ENCODE measurements around the gene KCNH6. TPM values are rescaled to one million over a fixed set of nuclear protein-coding genes. Genes with fewer than 3 reads are reported as not detected.

KCNH6 gene
- total RNA-seq: under 1 TPM; 0.47 to 0.80 TPM

- Histone ChIP-seq H3K36me3 (no peaks in the 10 kb centered on the region), H3K4me3 (no peak within 1 kb of the TSS), H3K27ac (no peak within 1 kb of the TSS), H3K27me3 (no peaks in the 10 kb centered on the region), H3K9ac (ENCODE audit: low read depth in 2 of 2, low read length in 2 of 2) (no peak within 1 kb of the TSS), H3K9me3 (no peaks in the 10 kb centered on the region), H3K4me1 (no peaks in the 10 kb centered on the region)
- intact Hi-C loops (cut with DNase I): no loop called here
- TF ChIP-seq CTCF (IDR thresholded peaks at IDR 0.05): no peak
- no peak for DNase-seq
Measured at GRCh38 chr17:63523253-63523855, at the start of gene KCNH6. Gene KCNH6 (plus strand): TSS chr17:63523358. CDS start chr17:63523414, 56 bp downstream.

GRCh38 chr17:63474174-63474573 lies 49.0 kb upstream of the KCNH6 start:
- H3K36me3 ChIP-seq: no peaks in the 10 kb centered on the region
- peak; percentile 34 for DNase-seq

DNA sequence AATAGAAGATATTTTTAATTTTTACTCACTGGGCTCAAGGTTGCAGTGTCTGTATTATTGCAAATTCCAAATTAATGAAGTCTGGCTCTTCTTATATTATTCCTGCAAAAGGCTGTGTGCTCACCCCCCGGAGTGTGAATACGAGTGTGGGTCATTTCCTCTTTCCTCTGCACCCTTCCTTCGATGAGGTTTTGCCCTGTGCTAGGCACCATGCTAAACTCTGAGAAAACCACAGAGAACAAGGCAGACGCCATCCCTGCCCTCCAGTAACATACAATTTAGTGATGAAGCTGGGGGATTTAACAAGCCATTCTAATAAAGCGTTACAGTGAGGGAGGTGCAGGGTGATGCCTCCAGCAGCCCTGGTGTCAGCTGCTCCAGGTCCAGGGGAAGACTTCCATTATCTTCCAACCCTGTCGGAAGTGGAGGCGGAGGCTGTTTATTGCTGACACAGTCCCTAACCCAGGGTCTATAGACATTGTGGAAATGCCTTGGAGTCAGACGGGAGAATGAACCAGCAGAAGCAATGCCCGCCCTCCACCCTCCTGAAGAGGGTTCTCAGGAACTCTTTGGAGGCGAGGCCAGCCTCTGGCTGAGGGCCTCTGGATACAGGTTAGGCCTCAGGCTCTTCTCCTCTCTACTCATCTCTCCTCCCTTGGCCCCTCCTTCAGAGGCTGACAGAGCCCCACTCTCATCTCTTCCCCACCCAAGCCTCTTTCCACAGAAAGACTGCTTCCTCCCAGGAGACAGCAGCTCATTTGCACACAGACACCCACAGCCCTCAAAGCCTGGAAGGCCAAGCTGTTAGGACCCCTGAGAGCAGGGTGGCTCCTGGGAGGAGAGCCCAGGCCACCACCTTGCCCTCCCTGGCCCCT lies 48.3 kb upstream of the KCNH6 start:
- no peak for TF ChIP-seq CTCF (IDR thresholded peaks at IDR 0.05)
- Histone ChIP-seq H3K27ac (no peak overlapping the region), H3K4me3 (no peak overlapping the region), H3K27me3 (peaks cover 6% of the 10 kb centered on the region), H3K9me3 (no peaks in the 10 kb centered on the region), H3K4me1 (peaks cover 18% of the 10 kb centered on the region), H3K9ac (ENCODE audit: low read depth in 2 of 2, low read length in 2 of 2) (no peak overlapping the region), H3K36me3 (no peaks in the 10 kb centered on the region)
- intact Hi-C loops (cut with DNase I): loop anchor here (5.0 kb wide), 1 partner anchor 48 kb away; no protein-coding TSS in a partner anchor
- DNase-seq: no peak

More at GRCh38 chr17:63474174-63474573, 49.0 kb upstream of the KCNH6 start:
- Histone ChIP-seq H3K4me3 (no peak overlapping the region), H3K9ac (ENCODE audit: low read depth in 2 of 2, low read length in 2 of 2) (no peak overlapping the region), H3K27me3 (peaks cover 6% of the 10 kb centered on the region), H3K4me1 (peaks cover 18% of the 10 kb centered on the region), H3K27ac (no peak overlapping the region), H3K9me3 (no peaks in the 10 kb centered on the region)
- no peak for TF ChIP-seq CTCF (IDR thresholded peaks at IDR 0.05)
- intact Hi-C loops (cut with DNase I): no loop called here

DNA sequence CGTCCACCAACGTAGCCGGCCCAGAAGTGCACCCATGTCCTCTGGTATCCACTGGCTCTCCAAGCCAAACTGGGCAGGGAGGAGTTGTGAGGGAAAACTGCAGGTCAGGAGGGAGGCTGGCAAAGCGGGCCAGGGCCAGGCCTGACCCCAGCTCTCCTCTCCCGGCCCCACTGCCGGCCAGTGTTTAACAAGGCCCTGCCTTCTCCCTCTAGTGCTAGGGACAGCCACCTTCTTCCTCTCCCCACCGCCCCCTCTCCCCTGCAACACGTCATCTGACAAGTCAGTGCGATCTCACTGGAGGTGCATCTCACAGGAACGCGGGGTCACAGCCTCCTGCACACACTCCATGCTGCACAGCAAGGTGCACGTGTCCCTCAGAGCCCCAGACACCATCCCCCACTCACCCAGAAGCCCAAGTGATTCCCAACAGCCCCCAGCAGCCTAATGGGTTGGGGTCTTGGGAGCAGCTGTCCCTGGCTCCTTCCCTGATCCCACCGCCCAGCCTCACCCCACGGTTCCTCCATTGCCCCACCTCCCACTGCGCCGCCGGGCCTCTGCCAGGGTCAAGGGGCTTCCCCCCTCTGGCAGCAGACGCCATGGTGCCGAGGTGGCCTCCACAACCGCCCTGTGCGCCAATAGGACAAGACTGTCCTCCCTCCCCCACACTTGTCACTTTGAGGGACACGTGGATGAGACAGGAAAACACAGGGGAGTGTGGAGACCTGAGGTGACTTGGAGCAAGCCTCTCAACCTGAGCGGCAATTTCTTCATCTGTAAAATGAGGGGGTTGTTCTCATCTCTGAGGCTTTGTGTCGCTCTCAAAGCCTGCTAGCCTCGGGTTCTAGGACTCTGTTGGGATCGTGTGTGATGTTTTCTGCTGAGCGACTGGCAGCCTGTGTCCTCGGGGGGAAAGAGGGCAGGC lies 47.4 kb upstream of the KCNH6 start:
- DNase-seq: no peak
- TF ChIP-seq CTCF (IDR thresholded peaks at IDR 0.05): no peak
- no peaks in the 10 kb centered on the region for H3K36me3 ChIP-seq
- intact Hi-C loops (cut with DNase I): loop anchor here (5.0 kb wide), 1 partner anchor 48 kb away; no protein-coding TSS in a partner anchor
- H3K27me3 ChIP-seq: peaks cover 6% of the 10 kb centered on the region
- H3K4me3 ChIP-seq: peak overlapping the region; percentile 65
- peak overlapping the region in 1 of 2 donors; percentile 14 for H3K9ac ChIP-seq (ENCODE audit: low read depth in 2 of 2, low read length in 2 of 2)
- H3K9me3 ChIP-seq: no peaks in the 10 kb centered on the region
- no peak overlapping the region for H3K27ac ChIP-seq
- peaks cover 18% of the 10 kb centered on the region for H3K4me1 ChIP-seq

GRCh38 chr17:63476459-63476853 lies 46.7 kb upstream of the KCNH6 start:
- Histone ChIP-seq H3K9me3 (no peaks in the 10 kb centered on the region), H3K27ac (peak overlapping the region; percentile 80), H3K9ac (ENCODE audit: low read depth in 2 of 2, low read length in 2 of 2) (peak overlapping the region; percentile 29 to 55), H3K4me3 (peak overlapping the region; percentile 65), H3K36me3 (no peaks in the 10 kb centered on the region), H3K27me3 (peaks cover 6% of the 10 kb centered on the region), H3K4me1 (peaks cover 18% of the 10 kb centered on the region)
- DNase-seq: peak; percentile 38
- TF ChIP-seq CTCF (IDR thresholded peaks at IDR 0.05): no peak
- intact Hi-C loops (cut with DNase I): loop anchor here (5.0 kb wide), 1 partner anchor 49 kb away; no protein-coding TSS in a partner anchor
